Subcutaneous adipose tissue (tissue), 4 donors: ENCODE results near the gene PCYT1A. TPM values are rescaled to one million over a fixed set of nuclear protein-coding genes. Genes with fewer than 3 reads are reported as not detected.

Source experiments
- total RNA-seq, 4 donors: library from RNA; depleted of rRNA; stranded (reverse); fragments of >200 nt; gene quantifications; one replicate each; pipeline ENCODE4 v1.1.0, GENCODE V29; 2016
- TF ChIP-seq, protein P1 (sequence below): fragments of 450-650 bp; IDR thresholded peaks from one replicate; pipeline ENCODE4 v1.5.1; 2016; ENCODE audit warnings: low read depth, mild to moderate bottlenecking, control low read depth, antibody characterized with exemption, moderate library complexity

The PCYT1A gene
- total RNA-seq, 4 donors from 2014 or later, result 108 to 153 (median 123) TPM

DNA sequence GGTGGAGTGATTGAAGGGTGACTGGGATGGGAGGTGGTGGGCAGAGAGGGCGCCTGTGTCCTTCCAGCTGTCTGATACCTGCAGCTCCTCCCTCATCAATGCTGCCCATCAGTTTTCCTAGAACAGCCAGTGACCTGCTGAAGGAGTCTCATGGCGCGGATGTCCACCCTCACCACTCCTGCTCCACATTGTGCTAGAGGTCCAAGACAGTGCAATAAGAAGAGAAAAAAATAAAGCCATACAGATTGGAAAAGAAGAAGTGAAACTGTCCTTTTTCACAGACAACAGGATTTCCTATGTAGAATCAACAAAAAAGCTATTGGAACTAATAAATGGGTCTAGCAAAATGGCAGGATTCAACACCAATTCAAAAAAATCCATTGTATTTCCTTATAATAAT lies 83.7 kb downstream of the PCYT1A start:
- TF ChIP-seq, protein P1, sequence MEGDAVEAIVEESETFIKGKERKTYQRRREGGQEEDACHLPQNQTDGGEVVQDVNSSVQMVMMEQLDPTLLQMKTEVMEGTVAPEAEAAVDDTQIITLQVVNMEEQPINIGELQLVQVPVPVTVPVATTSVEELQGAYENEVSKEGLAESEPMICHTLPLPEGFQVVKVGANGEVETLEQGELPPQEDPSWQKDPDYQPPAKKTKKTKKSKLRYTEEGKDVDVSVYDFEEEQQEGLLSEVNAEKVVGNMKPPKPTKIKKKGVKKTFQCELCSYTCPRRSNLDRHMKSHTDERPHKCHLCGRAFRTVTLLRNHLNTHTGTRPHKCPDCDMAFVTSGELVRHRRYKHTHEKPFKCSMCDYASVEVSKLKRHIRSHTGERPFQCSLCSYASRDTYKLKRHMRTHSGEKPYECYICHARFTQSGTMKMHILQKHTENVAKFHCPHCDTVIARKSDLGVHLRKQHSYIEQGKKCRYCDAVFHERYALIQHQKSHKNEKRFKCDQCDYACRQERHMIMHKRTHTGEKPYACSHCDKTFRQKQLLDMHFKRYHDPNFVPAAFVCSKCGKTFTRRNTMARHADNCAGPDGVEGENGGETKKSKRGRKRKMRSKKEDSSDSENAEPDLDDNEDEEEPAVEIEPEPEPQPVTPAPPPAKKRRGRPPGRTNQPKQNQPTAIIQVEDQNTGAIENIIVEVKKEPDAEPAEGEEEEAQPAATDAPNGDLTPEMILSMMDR, result no peak

DNA sequence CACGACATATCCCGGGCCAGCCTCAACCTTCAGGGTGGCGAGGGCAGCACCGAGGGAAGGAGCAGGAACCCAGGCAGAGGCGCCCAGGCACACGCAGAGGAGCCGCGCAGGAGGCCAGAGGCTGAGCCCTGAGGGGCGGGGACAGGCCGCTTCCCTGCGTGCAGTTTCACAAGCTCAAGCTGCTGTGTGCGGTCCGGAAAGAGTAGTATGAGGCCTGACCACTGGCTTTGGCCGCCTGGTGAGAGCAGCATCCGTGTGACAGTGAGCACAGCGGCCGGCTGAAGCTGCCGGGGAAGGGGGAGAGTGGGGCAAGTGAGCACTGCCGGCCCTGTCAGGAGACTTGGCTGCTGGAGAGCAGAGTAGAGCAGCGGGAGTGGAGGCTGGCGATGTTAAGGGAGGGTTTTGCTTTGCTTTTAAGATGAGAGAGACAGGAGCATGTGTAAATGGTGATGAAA lies 85.0 kb downstream of the PCYT1A start:
- TF ChIP-seq, protein P1, result no peak

DNA sequence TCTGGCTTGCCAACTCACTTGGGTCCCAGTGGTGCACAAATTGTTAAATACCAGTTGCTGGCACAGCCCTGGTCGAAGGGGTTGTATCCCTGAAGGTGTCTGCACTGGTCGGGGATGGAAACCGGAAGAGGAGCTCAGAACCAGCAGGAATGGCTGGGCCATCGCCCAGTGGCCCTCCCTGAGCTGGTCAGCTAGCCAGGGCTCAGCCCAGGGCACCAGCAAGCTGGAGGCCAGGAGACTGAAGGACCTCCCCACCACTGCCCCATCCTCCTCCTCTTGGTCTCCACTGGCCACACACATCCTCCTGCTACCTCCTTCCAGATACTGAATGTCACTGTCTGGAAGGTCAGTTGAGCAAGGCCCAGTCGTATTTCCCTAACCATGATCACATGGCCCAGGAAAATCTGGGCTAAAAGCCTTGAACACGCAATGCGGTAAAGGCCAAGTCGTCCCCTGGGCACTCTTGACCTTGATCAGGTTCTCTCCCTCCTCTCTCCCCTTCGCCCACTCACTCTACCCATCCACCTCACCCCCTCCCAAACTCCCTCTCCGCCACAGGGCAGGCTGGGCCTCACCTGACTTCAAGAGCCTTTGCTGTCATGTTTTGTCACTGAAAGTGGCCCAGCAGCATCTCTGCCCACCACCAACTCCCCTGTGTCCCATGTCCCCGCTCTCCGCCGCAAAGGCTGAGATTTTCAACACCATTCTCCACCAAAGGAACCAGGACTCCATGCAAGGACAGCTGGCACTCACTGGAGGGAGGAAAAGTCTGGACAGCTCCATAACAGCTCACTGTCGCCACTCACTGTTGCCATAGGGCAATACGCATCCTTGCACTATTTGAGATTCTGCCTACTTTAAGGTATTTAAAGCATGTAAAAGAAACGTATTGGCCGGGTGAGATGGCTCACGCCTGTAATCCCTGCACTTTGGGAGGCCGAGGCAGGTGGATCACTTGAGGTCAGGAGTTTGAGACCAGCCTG lies 88.5 kb downstream of the PCYT1A start:
- TF ChIP-seq, protein P1, result no peak

DNA sequence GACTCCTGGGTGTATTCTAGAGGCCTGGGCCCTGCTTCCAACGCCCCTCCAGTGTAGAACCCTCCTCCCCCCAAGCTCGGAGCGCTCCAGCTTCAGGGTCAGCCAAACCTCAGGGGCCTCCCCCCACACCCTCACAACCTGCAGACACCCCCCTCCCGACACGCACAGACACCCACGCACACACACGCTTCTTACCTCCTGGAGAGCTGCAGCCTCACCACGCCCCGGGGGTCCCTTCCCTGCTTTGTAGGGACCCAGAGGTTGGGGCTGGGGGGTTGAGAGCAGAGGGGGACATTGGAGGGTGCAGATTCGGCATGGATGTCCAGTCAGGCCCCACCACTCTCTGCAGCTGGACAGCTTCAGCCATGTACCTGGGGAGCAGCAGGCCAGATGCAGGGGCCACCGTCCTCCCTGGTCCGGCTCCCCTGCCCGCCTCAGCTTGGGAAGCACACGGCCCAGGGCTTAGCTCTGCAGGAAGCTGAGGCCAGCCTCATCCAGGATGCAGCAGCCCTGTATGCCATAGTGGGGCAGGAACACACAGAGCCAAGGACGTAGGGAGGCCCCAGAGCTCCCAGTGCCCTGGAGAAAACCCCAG lies 89.3 kb downstream of the PCYT1A start:
- TF ChIP-seq, protein P1, result no peak

DNA sequence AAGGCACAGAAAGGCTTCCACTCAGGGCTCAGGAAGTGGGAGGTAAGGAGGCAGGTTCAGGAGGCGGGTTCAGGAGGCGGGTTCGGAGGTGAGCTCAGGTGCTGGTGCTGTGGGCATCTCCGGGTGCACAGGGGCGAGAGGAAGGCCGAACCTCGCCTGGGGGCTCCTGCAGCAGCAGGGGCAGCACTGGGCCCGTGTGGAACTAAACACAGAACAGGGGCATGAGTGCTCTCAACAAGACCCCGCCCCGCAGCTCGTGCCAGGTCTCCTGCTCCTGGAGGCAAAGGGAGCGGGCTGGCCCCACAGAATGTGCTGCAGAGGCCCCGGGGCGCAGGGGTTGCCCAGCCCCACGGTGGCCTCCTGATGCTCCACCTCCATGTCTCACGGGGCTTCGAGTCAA lies 90.0 kb downstream of the PCYT1A start:
- TF ChIP-seq, protein P1, result no peak

DNA sequence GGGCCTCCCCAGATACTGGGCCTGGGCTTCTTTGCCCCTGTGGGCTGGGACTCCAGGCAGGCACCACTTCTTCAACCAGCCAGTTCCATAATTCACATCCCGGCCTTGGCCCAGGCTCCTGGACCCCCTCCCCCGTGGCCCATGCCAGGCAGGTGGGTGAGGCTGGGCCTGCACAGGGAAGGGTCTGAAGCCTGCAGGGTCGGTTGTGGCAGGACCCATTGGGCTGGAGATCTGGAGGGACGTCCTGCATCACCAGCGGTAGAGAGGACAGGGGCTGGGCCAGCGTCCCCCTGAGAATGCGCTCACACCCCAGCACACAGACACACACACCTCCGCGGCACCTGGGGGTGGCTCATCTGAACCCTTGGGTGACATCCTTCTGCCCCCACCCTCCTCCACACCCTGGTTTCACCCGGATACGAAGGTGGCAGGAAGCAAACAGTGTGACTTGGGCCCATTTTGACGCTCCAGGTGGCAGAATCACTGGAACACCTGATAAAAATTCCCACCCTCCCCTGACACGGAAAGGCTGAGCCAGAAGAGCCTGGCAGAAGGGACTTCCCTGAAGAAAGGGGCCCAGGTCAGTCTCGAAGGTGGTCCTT lies 91.8 kb downstream of the PCYT1A start:
- TF ChIP-seq, protein P1, result no peak

DNA sequence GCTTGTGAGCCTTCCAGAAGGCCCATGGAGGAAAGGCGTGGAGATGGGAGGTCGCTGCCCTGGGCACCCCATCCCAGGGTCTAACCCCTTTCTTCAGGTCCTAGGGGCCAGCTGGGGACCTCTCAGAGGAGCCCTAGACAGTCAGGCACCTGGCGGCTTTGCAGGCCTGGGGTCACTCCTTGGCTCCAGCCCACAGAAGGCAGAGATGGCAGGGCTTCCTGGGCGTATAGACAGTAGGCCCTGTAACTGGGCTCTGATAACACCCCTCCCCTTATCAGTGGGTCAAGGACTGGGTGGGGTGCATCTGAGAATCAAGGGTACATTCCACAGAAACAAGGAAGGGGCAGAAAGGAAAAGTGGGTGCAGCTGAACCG lies 93.0 kb downstream of the PCYT1A start:
- TF ChIP-seq, protein P1, result no peak
